ENCODE data around the gene TRIM59. TPM values are rescaled to one million over a fixed set of nuclear protein-coding genes. Genes with fewer than 3 reads are reported as not detected.

The TRIM59 gene
- total RNA-seq, 4 donors from 2014 or later = 4.3 to 11.1 (median 6.7) TPM

GRCh38 chr3:160475153-160475552, 25.6 kb upstream of the TRIM59 start:
- 93% methylated on average over 2 of the region's 2 CpGs for WGBS

GRCh38 chr3:160474416-160474838, 24.8 kb upstream of the TRIM59 start:
- DNase-seq (ENCODE audit: low spot score in 2 of 2) = no peak
- H3K27me3 ChIP-seq = no peaks in the 10 kb centered on the region
- peaks cover 5% of the 10 kb centered on the region for H3K9me3 ChIP-seq
- H3K4me3 ChIP-seq = no peak overlapping the region
- no peaks in the 10 kb centered on the region for H3K4me1 ChIP-seq
- TF ChIP-seq POLR2AphosphoS5 (IDR thresholded peaks at IDR 0.05) = no peak
- no peak for TF ChIP-seq POLR2A (IDR thresholded peaks at IDR 0.05)
- no peak for TF ChIP-seq CTCF (IDR thresholded peaks at IDR 0.05)
- no peak for TF ChIP-seq EP300 (IDR thresholded peaks at IDR 0.05)
- no peaks in the 10 kb centered on the region for H3K36me3 ChIP-seq
- H3K27ac ChIP-seq = no peak overlapping the region

More at GRCh38 chr3:160475153-160475552, 25.6 kb upstream of the TRIM59 start:
- Histone ChIP-seq H3K9me3 (peaks cover 5% of the 10 kb centered on the region), H3K4me3 (no peak overlapping the region), H3K27me3 (no peaks in the 10 kb centered on the region), H3K36me3 (no peaks in the 10 kb centered on the region), H3K4me1 (no peaks in the 10 kb centered on the region), H3K27ac (no peak overlapping the region)
- DNase-seq (ENCODE audit: low spot score in 2 of 2) = no peak
- TF ChIP-seq POLR2A (IDR thresholded peaks at IDR 0.05) = no peak
- no peak for TF ChIP-seq CTCF (IDR thresholded peaks at IDR 0.05)
- TF ChIP-seq POLR2AphosphoS5 (IDR thresholded peaks at IDR 0.05) = no peak
- TF ChIP-seq EP300 (IDR thresholded peaks at IDR 0.05) = no peak

GRCh38 chr3:160473978-160474377, 24.4 kb upstream of the TRIM59 start:
- 63% methylated on average over 1 of the region's 1 CpG for WGBS
- H3K4me3 ChIP-seq = no peak overlapping the region

GRCh38 chr3:160473221-160473620, 23.6 kb upstream of the TRIM59 start:
- H3K27me3 ChIP-seq = peaks cover 4% of the 10 kb centered on the region
- 93% methylated on average over 1 of the region's 1 CpG for WGBS
- no peak for DNase-seq (ENCODE audit: low spot score in 2 of 2)
- TF ChIP-seq EP300 (IDR thresholded peaks at IDR 0.05) (no peak), CTCF (IDR thresholded peaks at IDR 0.05) (no peak), POLR2A (IDR thresholded peaks at IDR 0.05) (no peak), POLR2AphosphoS5 (IDR thresholded peaks at IDR 0.05) (no peak)
- H3K4me3 ChIP-seq = no peak overlapping the region
- peaks cover 5% of the 10 kb centered on the region for H3K9me3 ChIP-seq
- H3K4me1 ChIP-seq = no peaks in the 10 kb centered on the region
- H3K36me3 ChIP-seq = no peaks in the 10 kb centered on the region
- no peak overlapping the region for H3K27ac ChIP-seq

More at GRCh38 chr3:160473978-160474377, 24.4 kb upstream of the TRIM59 start:
- Histone ChIP-seq H3K27me3 (peaks cover 4% of the 10 kb centered on the region), H3K4me1 (no peaks in the 10 kb centered on the region), H3K9me3 (peaks cover 5% of the 10 kb centered on the region), H3K36me3 (no peaks in the 10 kb centered on the region), H3K27ac (no peak overlapping the region)
- DNase-seq (ENCODE audit: low spot score in 2 of 2) = no peak
- TF ChIP-seq POLR2AphosphoS5 (IDR thresholded peaks at IDR 0.05) (no peak), POLR2A (IDR thresholded peaks at IDR 0.05) (no peak), CTCF (IDR thresholded peaks at IDR 0.05) (no peak), EP300 (IDR thresholded peaks at IDR 0.05) (no peak)

- Histone ChIP-seq H3K4me3 (no peak overlapping the region), H3K27me3 (peaks cover 4% of the 10 kb centered on the region), H3K36me3 (no peaks in the 10 kb centered on the region), H3K9me3 (peaks cover 5% of the 10 kb centered on the region), H3K27ac (no peak overlapping the region), H3K4me1 (no peaks in the 10 kb centered on the region)
- DNase-seq (ENCODE audit: low spot score in 2 of 2) = no peak
- no peak for TF ChIP-seq EP300 (IDR thresholded peaks at IDR 0.05)
- 70% methylated on average over 2 of the region's 2 CpGs for WGBS
Measured at GRCh38 chr3:160472344-160472743, 22.8 kb upstream of the TRIM59 start.

GRCh38 chr3:160471892-160472291, 22.3 kb upstream of the TRIM59 start:
- no peaks in the 10 kb centered on the region for H3K36me3 ChIP-seq
- DNase-seq (ENCODE audit: low spot score in 2 of 2) = no peak
- no peaks in the 10 kb centered on the region for H3K4me1 ChIP-seq
- no peak overlapping the region for H3K27ac ChIP-seq
- H3K27me3 ChIP-seq = peaks cover 4% of the 10 kb centered on the region
- TF ChIP-seq EP300 (IDR thresholded peaks at IDR 0.05) = no peak
- TF ChIP-seq POLR2AphosphoS5 (IDR thresholded peaks at IDR 0.05) = no peak
- TF ChIP-seq CTCF (IDR thresholded peaks at IDR 0.05) = no peak
- no peak for TF ChIP-seq POLR2A (IDR thresholded peaks at IDR 0.05)
- no peak overlapping the region for H3K4me3 ChIP-seq
- 88% methylated on average over 2 of the region's 2 CpGs for WGBS
- H3K9me3 ChIP-seq = peaks cover 5% of the 10 kb centered on the region

Data from suprapubic skin (tissue), 4 donors.